Gastroesophageal sphincter (tissue), 3 donors: Measurements from ENCODE around the gene ALKBH5.

Experiments used
- CTCF ChIP-seq, 4 experiments: fragments of 200-600 bp in 2 of 4; fragments of 450-650 bp in 2 of 4; sonication (generic) in 1 of 4; IDR thresholded peaks; one replicate each; pipeline ENCODE4 v1.5.1; 2017 to 2019; ENCODE audit warnings: antibody characterized with exemption in 4 of 4, mild to moderate bottlenecking in 2 of 4, moderate library complexity in 2 of 4
- EP300 ChIP-seq: sonication (generic); formaldehyde crosslinking; IDR thresholded peaks from one replicate; pipeline ENCODE4 v1.6.1; 2017; ENCODE audit warnings: antibody characterized with exemption, mild to moderate bottlenecking
- POLR2A ChIP-seq, 2 donors: fragments of 450-650 bp; IDR thresholded peaks; one replicate each; pipeline ENCODE4 v1.6.1; 2017; ENCODE audit warnings: antibody characterized with exemption in 2 of 2, mild to moderate bottlenecking in 2 of 2, moderate library complexity in 1 of 2
- POLR2AphosphoS5 ChIP-seq: sonication (generic); formaldehyde crosslinking; IDR thresholded peaks from one replicate; pipeline ENCODE4 v1.6.1; 2017; ENCODE audit warnings: antibody characterized with exemption

GRCh38 chr17:18139498-18139897 is 44.1 kb upstream of the ALKBH5 start:
- TF ChIP-seq CTCF (IDR thresholded peaks at IDR 0.05) = no peak
- no peak for TF ChIP-seq EP300
- TF ChIP-seq POLR2AphosphoS5 = no peak
- TF ChIP-seq POLR2A (IDR thresholded peaks at IDR 0.05) = no peak
